ENCODE measurements around the gene DNAH14.

The DNAH14 gene

DNA sequence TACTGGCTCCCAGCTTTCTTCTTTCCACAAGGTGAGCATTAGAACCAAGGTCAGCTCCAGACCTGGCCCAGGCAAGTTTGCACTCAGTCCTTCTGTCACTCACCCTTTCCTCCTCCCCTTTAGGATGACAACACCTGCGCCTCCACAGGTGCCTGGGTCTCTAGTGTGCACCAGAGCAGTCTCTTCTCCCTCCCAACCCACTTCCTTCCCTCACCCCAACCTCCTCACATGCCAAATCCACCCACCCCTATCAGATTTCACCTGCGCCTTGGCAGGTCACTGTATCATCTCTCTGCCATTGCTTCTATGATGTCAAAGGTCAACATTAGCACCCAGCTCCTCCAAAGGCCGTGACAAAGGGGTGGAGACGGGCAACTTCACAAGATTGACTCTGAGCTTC, 460.4 kb downstream of the DNAH14 start:
- no peak for DNase-seq (ENCODE audit: low read depth in 2 of 2, low spot score in 1 of 2)

DNA sequence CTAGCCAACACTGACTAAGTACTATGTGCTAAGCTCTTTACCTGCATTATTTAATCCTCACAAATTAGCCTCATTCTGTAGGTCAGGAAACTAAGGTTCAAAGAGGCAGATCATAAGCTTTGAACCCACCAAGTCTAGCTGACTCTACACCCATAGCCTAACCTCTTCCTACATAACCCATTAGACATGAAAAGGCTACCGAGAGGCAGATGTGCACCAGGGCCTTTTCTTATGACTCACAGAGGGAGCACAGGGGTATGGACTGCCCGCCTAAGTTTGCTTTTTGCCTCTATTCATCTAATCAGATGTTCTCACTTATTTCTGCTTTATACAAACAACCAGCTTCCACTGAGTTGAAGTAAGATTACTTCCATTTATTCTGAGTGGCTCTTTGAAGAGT, 466.9 kb downstream of the DNAH14 start:
- DNase-seq (ENCODE audit: low read depth in 2 of 2, low spot score in 1 of 2), result no peak

DNA sequence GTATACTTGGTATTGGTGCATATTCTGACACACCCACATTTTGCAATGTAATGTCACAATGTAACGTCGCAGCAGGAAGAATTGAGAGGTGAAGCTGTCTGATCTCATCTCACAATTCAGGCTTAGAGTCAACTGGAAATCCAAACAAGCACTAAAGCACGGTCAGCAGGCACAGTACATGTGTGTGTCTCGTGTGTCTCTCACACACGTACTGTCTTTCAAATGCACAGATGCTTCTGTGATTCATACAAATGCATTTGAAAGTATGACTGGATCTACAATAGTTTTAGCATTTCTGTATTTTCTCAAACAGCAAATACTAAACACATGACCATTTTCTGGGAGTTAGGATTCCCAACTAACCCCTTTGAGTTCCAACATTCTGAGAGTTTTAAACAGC, 471.5 kb downstream of the DNAH14 start:
- DNase-seq (ENCODE audit: low read depth in 2 of 2, low spot score in 1 of 2), result no peak

DNA sequence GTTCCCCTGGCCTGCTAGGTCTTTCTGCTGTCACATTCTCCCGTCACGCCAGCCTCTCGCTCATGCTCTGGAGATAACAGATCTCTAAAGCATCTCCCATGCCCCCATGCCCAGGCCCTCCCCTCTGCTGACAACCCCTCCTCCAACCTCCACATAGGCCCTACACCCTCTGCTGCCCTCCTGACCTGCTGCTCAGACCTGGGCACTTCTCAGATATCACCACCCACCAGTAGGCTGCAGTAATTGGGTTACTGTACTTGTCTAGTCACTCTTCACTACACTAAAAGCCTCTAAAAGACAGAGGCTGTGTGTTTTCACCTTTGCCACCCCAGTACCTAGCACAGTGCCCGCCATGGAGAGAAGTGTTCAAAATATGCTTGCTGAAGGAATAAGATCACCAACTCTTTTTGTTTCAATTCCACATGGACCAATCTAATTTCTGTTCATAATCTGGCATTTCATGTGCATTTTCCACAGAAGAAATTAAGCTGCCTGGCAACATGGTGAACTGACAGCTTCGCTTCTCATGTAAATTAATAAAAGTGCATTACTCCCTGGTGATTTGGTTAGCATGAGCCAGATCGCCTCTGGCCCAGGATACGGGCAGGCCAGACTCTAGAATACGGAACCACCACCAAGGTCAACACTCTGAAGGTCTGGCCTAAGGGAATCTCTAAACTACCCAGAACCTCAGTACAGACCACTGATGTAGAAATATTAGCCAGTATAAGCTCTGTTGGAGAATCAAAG, 477.7 kb downstream of the DNAH14 start:
- DNase-seq (ENCODE audit: low read depth in 2 of 2, low spot score in 1 of 2), result no peak

DNA sequence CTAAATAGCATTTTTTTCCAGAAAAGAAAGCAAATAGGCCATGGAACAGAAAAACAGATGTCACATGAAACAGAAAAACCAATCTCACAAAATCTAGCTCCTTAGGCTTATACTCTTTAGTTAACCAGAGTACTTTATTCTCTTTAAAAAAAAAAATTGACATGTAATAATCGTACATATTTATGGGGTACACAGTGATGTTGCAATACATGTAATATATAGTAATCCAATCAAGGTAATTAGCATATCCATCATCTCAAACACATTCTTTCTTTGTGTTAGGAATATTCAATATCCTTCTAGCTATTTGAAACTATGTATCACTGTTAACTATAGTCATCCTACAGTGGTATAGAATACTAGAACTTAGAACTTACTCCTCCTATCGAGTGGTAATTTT, 478.3 kb downstream of the DNAH14 start:
- no peak for DNase-seq (ENCODE audit: low read depth in 2 of 2, low spot score in 1 of 2)

DNA sequence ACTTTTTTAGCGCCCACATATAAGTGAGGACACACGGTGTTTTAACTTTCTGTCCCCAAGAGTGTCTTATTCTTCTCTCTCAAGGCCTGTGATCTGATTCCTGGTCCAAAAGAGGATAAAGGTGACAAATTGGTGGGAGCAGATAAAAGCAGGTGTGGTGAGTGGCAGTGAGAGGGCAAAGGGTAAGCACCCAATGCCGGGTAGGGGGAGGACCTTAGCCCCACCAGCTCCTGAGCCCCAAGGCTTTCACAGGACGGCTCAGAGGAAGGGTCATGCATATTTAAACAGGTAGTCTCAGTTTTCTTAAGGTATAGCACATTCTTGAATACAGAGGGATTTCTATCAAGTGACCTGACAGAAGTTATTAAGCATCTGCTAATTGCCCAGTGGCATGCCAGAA, 478.8 kb downstream of the DNAH14 start:
- no peak for DNase-seq (ENCODE audit: low read depth in 2 of 2, low spot score in 1 of 2)

DNA sequence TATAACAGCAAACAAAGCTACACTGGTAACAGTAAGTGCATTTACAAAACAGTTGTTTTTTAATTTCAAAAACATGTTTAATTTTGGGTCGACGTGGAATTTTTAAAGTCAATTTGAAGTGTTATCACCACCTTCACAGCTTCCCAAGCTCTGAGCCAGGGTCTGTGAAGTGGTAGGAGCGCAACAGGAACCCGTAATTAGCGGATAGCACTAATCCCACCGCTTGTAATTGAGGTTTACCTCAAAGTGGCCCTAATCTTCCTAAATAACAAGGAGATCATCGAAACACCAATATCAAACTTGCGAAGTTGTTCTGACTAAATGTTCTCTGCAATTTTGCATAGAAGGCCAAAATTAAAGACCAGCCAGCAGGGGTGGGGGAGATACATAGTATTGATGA, 479.6 kb downstream of the DNAH14 start:
- no peak for DNase-seq (ENCODE audit: low read depth in 2 of 2, low spot score in 1 of 2)

DNA sequence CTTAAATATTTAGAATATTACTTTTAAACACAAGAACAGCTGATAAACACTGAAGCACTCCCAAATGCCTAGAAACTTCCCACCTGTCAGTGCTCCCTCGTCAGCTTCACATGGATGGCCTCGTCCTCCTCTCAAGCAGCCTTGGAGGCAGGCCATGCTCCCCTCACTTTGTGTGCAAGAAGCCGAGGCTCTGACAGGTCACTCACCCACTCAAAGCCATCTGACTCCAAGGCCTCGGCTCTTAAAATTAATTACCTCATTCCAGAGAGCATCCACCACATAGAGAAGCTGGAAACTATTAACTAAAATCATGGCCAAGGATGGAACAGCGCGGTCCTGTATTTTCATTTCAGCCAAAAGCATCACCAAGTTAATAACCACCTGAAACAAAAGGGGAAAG, 480.6 kb downstream of the DNAH14 start:
- DNase-seq (ENCODE audit: low read depth in 2 of 2, low spot score in 1 of 2), result no peak

DNA sequence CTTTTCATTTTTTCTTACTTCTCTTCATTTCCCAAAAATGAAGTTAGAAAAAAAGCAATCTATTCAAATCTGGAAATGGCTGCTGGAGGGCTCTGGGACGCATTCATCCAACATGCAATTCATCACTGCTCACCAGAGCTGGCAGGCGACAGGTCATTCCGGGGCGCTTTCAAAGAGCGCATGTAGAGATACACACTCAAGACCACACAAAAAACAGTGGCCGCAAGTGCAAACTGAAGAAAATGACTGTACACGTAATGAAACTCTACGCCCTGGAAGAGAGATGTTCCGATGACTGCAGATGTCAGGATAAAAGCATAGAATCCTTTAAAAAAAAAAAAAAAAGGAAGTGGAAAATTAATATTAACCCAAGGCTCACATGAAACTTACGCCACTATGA, 482.8 kb downstream of the DNAH14 start:
- DNase-seq (ENCODE audit: low read depth in 2 of 2, low spot score in 1 of 2), result no peak

DNA sequence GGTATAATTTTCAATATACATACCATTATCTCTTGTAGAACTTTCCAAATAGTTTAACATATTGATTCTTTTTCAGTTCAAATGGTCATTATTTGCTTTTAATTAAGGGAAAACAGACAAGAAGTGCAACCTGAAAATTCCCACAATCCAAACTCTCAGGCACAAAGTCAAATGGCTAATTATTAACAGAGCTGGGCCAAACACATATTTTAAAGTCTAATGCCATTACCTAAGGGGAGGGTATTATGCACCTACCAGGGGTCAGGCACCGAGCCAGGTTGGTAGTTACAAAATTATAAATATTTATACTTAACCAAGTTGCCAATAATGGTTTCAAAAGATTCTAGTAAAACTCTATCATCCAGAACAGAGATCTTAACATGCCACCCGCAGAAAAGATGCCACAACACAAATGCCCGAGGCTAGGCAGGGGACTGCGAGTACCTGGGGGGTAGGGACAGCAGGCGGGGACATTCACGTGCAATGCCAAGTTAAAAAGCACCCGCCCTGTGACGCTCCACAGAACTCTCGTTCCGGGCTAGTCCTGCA, 483.4 kb downstream of the DNAH14 start:
- DNase-seq (ENCODE audit: low read depth in 2 of 2, low spot score in 1 of 2), result no peak

DNA sequence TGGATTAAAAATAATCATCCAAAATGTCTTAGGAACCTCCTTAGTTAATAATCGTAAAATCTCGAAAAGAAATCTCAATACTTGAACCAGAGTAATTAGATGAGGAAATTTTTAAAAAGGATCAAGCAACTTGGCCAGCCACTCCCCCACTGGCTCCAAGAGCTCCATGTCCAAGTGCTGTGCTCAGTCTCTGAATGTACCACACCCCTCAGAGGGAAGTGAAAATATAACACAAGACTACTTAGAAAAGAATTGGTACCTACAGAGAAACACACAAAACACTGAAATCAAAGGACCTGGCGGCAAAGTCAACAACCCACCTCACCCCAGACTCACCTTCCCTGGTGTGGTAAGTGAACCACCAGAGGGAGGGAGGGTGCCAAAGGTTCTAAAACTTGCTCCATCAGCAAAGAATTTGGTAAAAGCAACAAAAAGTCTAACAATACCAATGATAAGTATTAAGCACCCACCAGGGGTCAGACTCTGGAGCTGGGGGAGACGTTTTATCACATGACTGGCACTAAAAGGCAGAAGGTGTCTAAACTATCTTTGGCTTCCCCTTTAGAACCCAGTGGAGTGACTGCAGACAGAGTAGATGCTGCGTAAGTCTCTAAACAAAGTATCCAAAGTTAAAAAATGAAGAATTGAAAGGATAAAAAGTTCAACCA, 484.4 kb downstream of the DNAH14 start:
- DNase-seq (ENCODE audit: low read depth in 2 of 2, low spot score in 1 of 2), result no peak

DNA sequence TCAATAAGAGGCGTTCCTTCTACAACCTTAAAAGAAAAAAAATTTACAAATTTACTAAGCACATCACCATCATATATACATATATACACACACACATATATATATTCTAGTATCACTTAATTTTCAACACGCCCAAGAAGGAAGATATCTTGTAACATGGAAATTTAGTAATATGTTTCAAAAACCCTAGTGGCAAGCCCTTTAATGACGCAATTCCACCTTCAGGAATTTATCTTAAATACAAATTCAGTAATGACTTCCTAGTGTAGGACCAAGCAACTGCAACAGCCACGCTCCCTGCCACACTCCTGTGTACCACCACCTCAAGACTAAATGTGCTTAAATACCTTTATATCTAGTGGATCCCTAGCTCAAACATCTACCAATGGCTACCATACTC, 485.8 kb downstream of the DNAH14 start:
- DNase-seq (ENCODE audit: low read depth in 2 of 2, low spot score in 1 of 2), result no peak

DNA sequence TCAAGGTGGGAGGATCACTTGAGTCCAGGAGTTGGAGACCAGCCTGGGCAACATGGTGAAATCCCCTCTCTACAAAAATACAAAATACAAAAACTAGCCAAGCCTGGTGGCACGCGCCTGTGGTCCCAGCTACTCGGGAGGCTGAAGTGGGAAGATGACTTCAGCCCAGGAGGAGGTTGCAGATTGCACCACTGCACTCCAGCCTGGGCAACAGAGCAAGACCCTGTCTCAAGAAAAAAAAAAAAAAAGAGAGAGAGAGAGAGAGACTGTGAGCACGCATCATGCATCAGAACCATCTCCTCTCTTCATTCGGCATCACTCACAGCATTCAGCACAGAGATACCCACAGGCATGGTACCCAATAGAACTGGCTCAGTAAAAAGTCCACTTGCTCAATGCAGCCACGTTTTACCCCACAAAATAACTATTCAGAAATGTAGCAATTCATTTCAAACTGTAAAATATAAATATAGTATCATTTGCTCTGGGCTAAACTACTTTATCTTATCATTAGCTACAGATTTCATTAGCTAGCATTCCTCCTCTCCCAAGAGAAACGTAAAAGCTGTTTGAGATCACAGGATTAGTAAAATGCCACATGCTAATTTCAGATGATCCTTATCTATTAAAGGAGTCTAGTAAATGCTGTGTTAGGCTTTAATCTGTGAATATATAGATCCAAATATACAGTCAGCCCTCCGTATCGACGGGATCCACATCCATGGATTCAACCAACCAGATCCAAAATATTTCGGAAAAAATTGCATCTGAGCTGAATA, 486.7 kb downstream of the DNAH14 start:
- DNase-seq (ENCODE audit: low read depth in 2 of 2, low spot score in 1 of 2), result no peak

DNA sequence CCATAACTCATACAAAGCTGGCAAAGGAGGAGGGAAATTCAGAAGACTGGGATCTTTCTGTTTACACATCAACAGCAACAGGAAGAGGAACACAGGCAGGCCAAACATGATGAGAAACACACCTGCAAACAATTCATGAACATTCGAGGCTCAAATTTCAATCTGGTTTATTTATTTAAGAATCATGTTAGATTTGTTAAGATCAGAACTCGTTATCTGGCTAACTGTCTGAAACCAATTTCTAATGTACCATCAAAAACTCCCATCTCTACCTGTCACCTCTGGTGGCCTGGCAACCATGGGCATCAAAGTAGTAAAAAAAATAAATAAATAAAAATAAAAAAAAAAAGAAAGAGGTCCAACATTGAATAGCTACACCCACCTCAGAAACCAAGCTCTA, 488.6 kb downstream of the DNAH14 start:
- DNase-seq (ENCODE audit: low read depth in 2 of 2, low spot score in 1 of 2), result no peak

DNA sequence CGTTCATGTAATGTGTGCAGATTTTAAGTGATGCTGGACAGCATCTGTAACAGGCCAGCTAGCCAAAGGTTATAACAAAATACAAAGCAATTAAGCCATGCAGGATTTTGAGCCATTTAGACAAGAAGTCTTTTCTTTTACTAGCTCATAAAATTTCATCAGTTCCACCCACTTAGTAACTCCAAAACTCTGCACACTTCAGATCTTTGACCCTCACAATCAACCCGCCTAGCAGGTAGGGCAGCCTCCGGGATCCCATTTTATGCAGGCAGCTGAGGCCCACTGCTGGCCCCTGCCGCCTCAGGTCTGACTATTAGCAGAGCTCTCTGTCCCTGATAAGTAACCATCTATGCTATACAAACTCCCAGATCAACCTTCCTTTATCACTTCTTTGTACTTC, 489.1 kb downstream of the DNAH14 start:
- DNase-seq (ENCODE audit: low read depth in 2 of 2, low spot score in 1 of 2), result no peak

DNA sequence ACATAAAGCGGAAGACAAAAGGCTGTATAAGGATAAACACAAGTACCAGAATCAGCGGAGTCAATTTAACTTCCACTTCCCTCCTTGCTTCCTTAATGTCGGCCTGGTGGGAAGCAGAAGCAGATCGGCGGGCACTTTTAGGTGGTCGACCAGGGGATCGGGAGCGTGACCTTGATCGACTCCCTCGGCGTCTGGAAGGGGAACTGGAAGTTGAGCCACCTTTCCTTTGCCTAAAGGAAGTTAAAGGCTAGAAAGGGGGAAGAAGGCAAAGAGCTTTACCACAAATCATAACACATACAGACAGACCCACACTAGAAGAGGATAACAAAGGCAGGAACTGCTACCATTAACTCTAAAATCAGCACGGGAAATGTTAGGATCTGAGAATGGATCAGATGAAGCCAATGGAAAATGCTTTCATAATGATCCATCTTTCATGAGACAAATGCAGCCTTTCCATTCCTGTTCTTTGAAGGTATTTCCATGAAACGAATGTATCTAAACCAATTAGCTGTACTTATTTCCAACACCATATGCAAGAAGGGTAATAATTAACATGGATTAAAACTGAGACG, 492.6 kb downstream of the DNAH14 start:
- DNase-seq (ENCODE audit: low read depth in 2 of 2, low spot score in 1 of 2), result no peak

DNA sequence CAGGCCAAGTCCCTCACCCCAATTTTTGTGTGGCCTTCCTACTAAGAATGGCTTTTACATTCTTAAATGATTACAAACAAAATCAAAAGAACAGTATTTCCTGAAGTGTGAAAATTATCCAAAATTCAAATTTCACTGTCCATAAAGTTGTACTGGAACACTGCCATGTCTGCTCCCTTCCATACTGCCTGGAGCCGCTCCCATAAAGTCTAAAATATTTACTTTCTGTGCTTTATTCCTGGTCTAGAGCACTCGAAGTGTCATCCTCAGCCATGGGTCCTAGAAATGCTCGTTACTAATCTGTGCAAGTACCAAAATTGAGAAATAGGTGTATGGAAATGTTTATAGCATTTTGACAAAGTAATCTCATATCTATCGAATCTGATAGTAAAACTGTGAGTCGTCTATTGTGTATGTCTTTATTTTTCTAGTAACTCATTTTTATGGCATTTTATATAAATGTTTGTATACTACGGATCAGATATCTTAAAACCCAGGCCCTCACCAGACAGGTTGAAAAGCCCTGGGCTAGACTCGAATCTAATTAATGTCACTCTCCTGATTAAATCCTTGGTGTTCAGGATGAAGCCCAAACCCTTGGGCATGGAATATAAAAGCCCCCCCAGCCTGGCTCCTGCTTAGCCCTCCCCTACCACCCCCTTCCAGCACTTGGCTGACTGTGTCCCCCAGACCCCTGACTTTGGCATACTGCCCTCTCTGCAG, 493.5 kb downstream of the DNAH14 start:
- DNase-seq (ENCODE audit: low read depth in 2 of 2, low spot score in 1 of 2), result no peak

DNA sequence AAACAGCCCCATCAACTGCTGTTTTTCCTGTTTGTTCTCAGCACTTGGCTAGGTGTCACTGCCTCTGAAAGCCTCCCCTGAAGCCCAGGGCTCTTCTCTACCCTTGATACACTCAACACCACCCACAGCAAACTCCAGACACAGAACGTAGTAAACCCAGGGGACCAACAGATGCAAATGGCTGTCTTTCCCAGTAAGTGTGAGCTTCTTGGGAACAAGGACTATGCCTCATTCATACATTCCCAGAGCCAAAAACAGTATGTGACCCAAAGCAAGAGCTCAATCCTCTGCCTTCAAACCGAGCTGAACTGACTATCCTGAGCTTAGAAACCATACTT, 494.0 kb downstream of the DNAH14 start:
- DNase-seq (ENCODE audit: low read depth in 2 of 2, low spot score in 1 of 2), result no peak

DNA sequence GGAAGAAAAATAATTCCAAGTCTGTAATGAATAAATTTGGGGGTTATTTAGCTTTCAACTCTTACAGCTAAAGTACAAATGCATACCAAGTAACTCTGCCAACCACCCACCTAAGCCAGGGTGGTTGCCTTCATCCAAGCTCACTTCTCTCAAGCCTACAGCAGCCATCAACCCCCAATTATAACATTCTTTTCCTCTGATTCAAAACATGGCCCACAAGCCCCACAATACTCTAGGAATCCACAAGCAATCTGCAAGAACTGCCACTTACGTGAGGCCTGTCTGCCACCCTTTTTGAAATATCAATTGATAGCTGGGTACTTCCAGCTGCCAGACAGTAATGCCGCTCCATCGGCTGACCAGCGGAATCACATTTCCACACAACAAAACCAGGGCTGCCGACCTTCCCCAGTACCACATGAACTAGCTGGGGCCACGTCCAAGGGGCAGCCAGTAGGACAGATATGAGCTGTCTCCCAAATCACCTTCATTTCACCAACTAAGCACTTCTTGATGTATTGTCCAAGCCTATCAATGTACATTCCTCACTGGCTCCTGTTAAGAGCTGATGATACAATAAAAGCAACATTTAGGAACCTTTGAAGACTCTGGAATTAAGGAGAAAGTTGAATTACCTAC, 495.2 kb downstream of the DNAH14 start:
- DNase-seq (ENCODE audit: low read depth in 2 of 2, low spot score in 1 of 2), result no peak

DNA sequence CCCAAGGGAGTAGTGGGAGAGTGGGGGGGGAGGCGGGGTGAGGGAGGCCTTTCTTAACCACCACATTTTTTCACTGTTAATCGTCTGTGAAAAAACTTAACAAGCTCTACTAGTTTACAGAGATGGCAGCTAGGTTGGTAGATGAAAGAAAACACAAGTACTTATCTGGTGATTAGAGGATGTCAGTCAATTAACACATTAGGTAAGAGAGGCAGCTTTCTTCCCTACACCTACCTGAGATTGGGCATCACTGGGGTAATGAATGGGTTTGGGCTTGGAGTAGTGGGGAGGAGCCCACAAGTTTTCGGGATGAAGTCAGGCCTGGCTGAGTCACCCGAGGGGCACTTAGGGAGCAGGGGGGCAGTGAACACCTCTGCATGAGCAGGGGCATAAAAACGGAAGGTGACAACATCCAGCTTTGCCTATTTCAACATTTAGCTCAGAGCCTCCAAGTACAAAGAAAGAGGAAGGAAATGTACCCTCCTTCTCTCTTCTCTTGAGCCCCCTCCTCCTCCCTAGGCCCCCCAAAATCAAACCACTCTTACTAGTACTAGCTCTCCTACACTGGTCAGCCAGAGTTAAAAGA, 495.8 kb downstream of the DNAH14 start:
- no peak for DNase-seq (ENCODE audit: low read depth in 2 of 2, low spot score in 1 of 2)
